Endothelial cell of umbilical vein (primary cell): ENCODE data around the gene EXD2. TPM values are rescaled to one million over a fixed set of nuclear protein-coding genes. Genes with fewer than 3 reads are reported as not detected.

Experiments used
- BruUV-seq: library from RNA; stranded (reverse); fragments of 400-500 nt; replicated peaks from 2 replicates; lab custom pipeline; 2021; lab: Mats Ljungman, UMichigan
- CTCF ChIA-PET: fragments of 300-600, 350-600 bp; sonication (Branson Sonifier 250); formaldehyde crosslinking; loops from one replicate; lab custom pipeline; 2021; ENCODE audit warnings: antibody characterized with exemption, inconsistent platforms; lab: Charles Lee
- POLR2A ChIA-PET: fragments of 300-600, 350-600 bp; sonication (Branson Sonifier 250); formaldehyde crosslinking; loops from one replicate; lab custom pipeline; 2021; ENCODE audit warnings: antibody characterized with exemption, inconsistent platforms; lab: Charles Lee
- DNase-seq: peaks from one replicate; pipeline ENCODE4 v3.0.0-alpha.2; 2011; ENCODE audit warnings: low read depth, low spot score
- FAIRE-seq: peaks from 2 replicates; lab custom pipeline; 2011; peaks lifted over from hg19 to GRCh38; lab: Jason Lieb, UNC
- H2AFZ ChIP-seq: 2 replicates; pipeline ENCODE4 v1.6.0; 2012; ENCODE audit warnings: low read depth, low read length, control low read depth, inconsistent platforms
- H3K27ac ChIP-seq: 2 replicates; pipeline ENCODE4 v1.5.1; 2011; ENCODE audit warnings: low read depth, mild to moderate bottlenecking, control low read depth, low read length, moderate library complexity; ENCODE audit not compliant: insufficient read depth
- H3K27me3 ChIP-seq, 2 experiments: 2 replicates each; pipeline versions ENCODE4 v1.6.0 to v1.6.1; 2011; ENCODE audit warnings: low read length in 2 of 2, mixed read lengths in 1 of 2; ENCODE audit not compliant: control insufficient read depth in 2 of 2, insufficient read depth in 2 of 2
- H3K36me3 ChIP-seq, 2 experiments: 2 replicates in 1 of 2; 3 replicates in 1 of 2; pipeline ENCODE4 v1.5.1; 2011; ENCODE audit warnings: low read length in 2 of 2, mild to moderate bottlenecking in 1 of 2, moderate library complexity in 1 of 2; ENCODE audit not compliant: control insufficient read depth in 2 of 2, insufficient read depth in 2 of 2; ENCODE audit errors: extremely low read depth in 1 of 2
- H3K4me1 ChIP-seq: 3 replicates; pipeline ENCODE4 v1.5.1; 2011; ENCODE audit warnings: mild to moderate bottlenecking, low read length; ENCODE audit not compliant: control insufficient read depth, insufficient read depth; ENCODE audit errors: extremely low read depth
- H3K4me2 ChIP-seq: 2 replicates; pipeline ENCODE4 v1.6.1; 2011; ENCODE audit warnings: low read length, control low read depth, mixed read lengths; ENCODE audit not compliant: insufficient read depth
- H3K4me3 ChIP-seq, 3 experiments: fragments of 200-600 bp in 1 of 3; sonication (generic), shearing (Covaris generic) in 1 of 3; replicated peaks in 1 of 3; 2 replicates each; pipeline ENCODE4 v1.5.1; 2011 to 2016; ENCODE audit warnings: control low read depth in 3 of 3, low read length in 3 of 3, mild to moderate bottlenecking in 2 of 3, inconsistent platforms in 1 of 3, low read depth in 1 of 3, moderate library complexity in 1 of 3; ENCODE audit not compliant: insufficient read depth in 1 of 3
- H3K79me2 ChIP-seq: 2 replicates; pipeline ENCODE4 v1.6.0; 2012; ENCODE audit warnings: low read length, inconsistent platforms; ENCODE audit not compliant: control insufficient read depth, insufficient read depth
- H3K9ac ChIP-seq: replicated peaks from 2 replicates; pipeline ENCODE3; 2011; ENCODE audit warnings: low read length, control low read depth; ENCODE audit not compliant: insufficient read depth; ENCODE audit errors: extremely low read depth
- H3K9me1 ChIP-seq: replicated peaks from 3 replicates; pipeline ENCODE4 v1.6.0; 2011; ENCODE audit warnings: mild to moderate bottlenecking, low read length; ENCODE audit not compliant: control insufficient read depth, insufficient read depth; ENCODE audit errors: extremely low read depth
- H3K9me3 ChIP-seq: replicated peaks from 2 replicates; pipeline ENCODE4 v1.5.1; 2012; ENCODE audit warnings: low read length, inconsistent platforms; ENCODE audit not compliant: control insufficient read depth, insufficient read depth
- H4K20me1 ChIP-seq: replicated peaks from 2 replicates; pipeline ENCODE3; 2011; ENCODE audit warnings: mild to moderate bottlenecking, low read length; ENCODE audit not compliant: control insufficient read depth, insufficient read depth; ENCODE audit errors: extremely low read depth
- CTCF ChIP-seq, 2 donors: IDR thresholded peaks; 1 replicate in 1 of 2; 2 replicates in 1 of 2; pipeline ENCODE4 v1.5.1; 2011; ENCODE audit warnings: low read length in 2 of 2, mild to moderate bottlenecking in 2 of 2, moderate library complexity in 2 of 2, control low read depth in 1 of 2, inconsistent platforms in 1 of 2, low read depth in 1 of 2; ENCODE audit not compliant: insufficient read depth in 1 of 2; ENCODE audit errors: extremely low read depth in 1 of 2
- EZH2 ChIP-seq: IDR thresholded peaks from 2 replicates; pipeline ENCODE4 v1.6.1; 2012; ENCODE audit warnings: borderline replicate concordance, low read depth, mild to moderate bottlenecking, moderate library complexity, low read length, inconsistent platforms; ENCODE audit not compliant: severe bottlenecking
- FOS ChIP-seq: IDR thresholded peaks from 2 replicates; pipeline ENCODE4 v1.6.1; 2011; ENCODE audit warnings: mild to moderate bottlenecking, low read length, moderate library complexity, borderline replicate concordance; ENCODE audit not compliant: insufficient read depth
- GATA2 ChIP-seq: IDR thresholded peaks from 2 replicates; pipeline ENCODE4 v1.7.0; 2011; ENCODE audit warnings: low read depth, mild to moderate bottlenecking, moderate library complexity, mixed read lengths, low read length; ENCODE audit not compliant: insufficient read length, insufficient read depth
- JUN ChIP-seq: IDR thresholded peaks from 2 replicates; pipeline ENCODE4 v1.6.1; 2011; ENCODE audit warnings: borderline replicate concordance, low read depth; ENCODE audit not compliant: insufficient read length, insufficient read depth
- MAX ChIP-seq: IDR thresholded peaks from 2 replicates; pipeline ENCODE4 v1.6.1; 2011; ENCODE audit not compliant: insufficient read depth, insufficient read length
- MYC ChIP-seq: IDR thresholded peaks from one replicate; pipeline ENCODE4 v1.6.1; 2011; ENCODE audit warnings: mild to moderate bottlenecking, low read depth, low read length
- POLR2A ChIP-seq: IDR thresholded peaks from 2 replicates; pipeline ENCODE4 v1.6.1; 2012; ENCODE audit warnings: low read depth, mild to moderate bottlenecking, control low read depth, low read length
- POLR2AphosphoS5 ChIP-seq: IDR thresholded peaks from 2 replicates; pipeline ENCODE4 v1.6.1; 2012; ENCODE audit warnings: low read depth, mild to moderate bottlenecking, control low read depth, low read length, moderate library complexity; ENCODE audit not compliant: insufficient read depth
- dilution Hi-C: fragments of 300-500 bp; cut with MboI; formaldehyde crosslinking; loops from one replicate; pipeline ENCODE4 v1.15.0; 2019; ENCODE audit warnings: low sequenced_read_pairs; ENCODE audit not compliant: extremely low pct_ligation_motif_present
- intact Hi-C: fragments of 100-400 bp; cut with micrococcal nuclease; formaldehyde crosslinking; loops from one replicate; pipeline ENCODE4 v1.10.0; 2022
- polyA plus RNA-seq, 4 experiments: library from polyadenylated mRNA; depleted of rRNA in 3 of 4; stranded (reverse) in 3 of 4; unstranded in 1 of 4; fragments of >200 nt; gene quantifications; 2 replicates each; pipeline versions ENCODE4 v1.2.1 to v1.2.3, GENCODE V29; 2011 to 2012; ENCODE audit warnings: missing spikeins in 1 of 4
- total RNA-seq: library from RNA; stranded (reverse); gene quantifications from 2 replicates; pipeline ENCODE4 v1.2.3, GENCODE V29; 2021

Gene EXD2
- total and polyA plus RNA-seq, 2 donors (not counting 3 experiments of a cell fraction or from before 2014, with no cell fraction given), result 11.6 to 22.6 TPM

GRCh38 chr14:69153152-69153872 lies 38.0 kb upstream of the EXD2 start:
- Histone ChIP-seq H2AFZ (peak overlapping the region; percentile 95), H3K9me1 (no peaks in the 10 kb centered on the region), H3K4me1 (peaks cover 26% of the 10 kb centered on the region), H4K20me1 (no peaks in the 10 kb centered on the region), H3K4me2 (peak overlapping the region; percentile 98), H3K36me3 (peaks cover 0 to 4% of the 10 kb centered on the region in 2 experiments), H3K79me2 (peaks cover 36% of the 10 kb centered on the region), H3K27me3 (no peaks in the 10 kb centered on the region), H3K9me3 (no peaks in the 10 kb centered on the region), H3K9ac (peak overlapping the region; percentile 69), H3K27ac (peak overlapping the region; percentile 55), H3K4me3 (peak overlapping the region; percentile 80 to 83 (median 81))
- ChIA-PET POLR2A (no interaction called here), CTCF (interaction anchor here (0.7 to 5.7 kb wide), 3 partner anchors 20 to 46 kb away, joined by 3 to 75 read pairs (median 3); no protein-coding TSS in a partner anchor)
- TSS peak; percentile 54 for BruUV-seq
- TF ChIP-seq MAX (no peak), GATA2 (no peak), CTCF (IDR thresholded peaks at IDR 0.05; ENCODE audit: extremely low read depth in 1 of 2, insufficient read depth in 1 of 2, low read depth in 1 of 2, low read length in 2 of 2) (no peak), JUN (no peak), POLR2AphosphoS5 (peak; percentile 85), POLR2A (peak; percentile 61), MYC (no peak), FOS (no peak), EZH2 (no peak)
- intact Hi-C loops, result loop anchor here (1.0 to 10.0 kb wide), 5 partner anchors 24 to 311 kb away; partner anchors contain the start of genes ERH, EXD2 and SLC39A9
- dilution Hi-C loops, result no loop called here
- DNase-seq (peak; percentile 89), FAIRE-seq (peak; percentile 79)
